M059J (cell line): ENCODE measurements around the gene ASPRV1. TPM values are rescaled to one million over a fixed set of nuclear protein-coding genes. Genes with fewer than 3 reads are reported as not detected.

Experiments used
- total RNA-seq: library from RNA; depleted of rRNA; stranded (reverse); fragments of >200 nt; shearing (Covaris generic); gene quantifications from 2 replicates; pipeline ENCODE4 v1.2.3, GENCODE V29; 2014; rRNA removed

Gene ASPRV1
- total RNA-seq, 1 experiment from 2014 or later = 0.49 TPM

Other genes starting within 250 kb of the ASPRV1 start
- 9.1 and 16.9 TPM in 2 replicates for gene ANXA4, start 219.5 kb downstream of the ASPRV1 start, total RNA-seq
- gene GMCL1, start 132.0 kb downstream of the ASPRV1 start, total RNA-seq = 3.5 and 9.4 TPM in 2 replicates
- 93.9 and 105 TPM in 2 replicates for gene SNRNP27, start 67.7 kb downstream of the ASPRV1 start, total RNA-seq
- 2.1 and 5.0 TPM in 2 replicates for gene MXD1, start 46.5 kb downstream of the ASPRV1 start, total RNA-seq
- gene PCBP1, start 125.8 kb upstream of the ASPRV1 start, total RNA-seq = 24.5 and 37.7 TPM in 2 replicates
- gene C2orf42, start 229.4 kb upstream of the ASPRV1 start, total RNA-seq = 10.5 and 12.5 TPM in 2 replicates